Measurements from ENCODE around the gene PRDM8.

PRDM8 gene

GRCh38 chr4:80199004-80199560 is 1.8 kb downstream of the PRDM8 start:
- no peak for TF ChIP-seq CTCF (IDR thresholded peaks at IDR 0.05)

GRCh38 chr4:80199947-80200346 is 2.6 kb downstream of the PRDM8 start:
- no peak for TF ChIP-seq CTCF (IDR thresholded peaks at IDR 0.05)

GRCh38 chr4:80201252-80202151 is 4.2 kb downstream of the PRDM8 start:
- TF ChIP-seq CTCF (IDR thresholded peaks at IDR 0.05), result no peak

- TF ChIP-seq CTCF (IDR thresholded peaks at IDR 0.05), result peak; percentile 88
Observed at GRCh38 chr4:80202190-80202711, 4.9 kb downstream of the PRDM8 start.

- TF ChIP-seq CTCF (IDR thresholded peaks at IDR 0.05), result no peak
Observed at GRCh38 chr4:80202741-80203553, 5.6 kb downstream of the PRDM8 start.

GRCh38 chr4:80204433-80205011 is 7.2 kb downstream of the PRDM8 start:
- no peak for TF ChIP-seq CTCF (IDR thresholded peaks at IDR 0.05)

- TF ChIP-seq CTCF (IDR thresholded peaks at IDR 0.05), result no peak
Observed at GRCh38 chr4:80206111-80206510, 8.8 kb downstream of the PRDM8 start.
